Measurements from ENCODE around the gene IER3IP1.

DNA sequence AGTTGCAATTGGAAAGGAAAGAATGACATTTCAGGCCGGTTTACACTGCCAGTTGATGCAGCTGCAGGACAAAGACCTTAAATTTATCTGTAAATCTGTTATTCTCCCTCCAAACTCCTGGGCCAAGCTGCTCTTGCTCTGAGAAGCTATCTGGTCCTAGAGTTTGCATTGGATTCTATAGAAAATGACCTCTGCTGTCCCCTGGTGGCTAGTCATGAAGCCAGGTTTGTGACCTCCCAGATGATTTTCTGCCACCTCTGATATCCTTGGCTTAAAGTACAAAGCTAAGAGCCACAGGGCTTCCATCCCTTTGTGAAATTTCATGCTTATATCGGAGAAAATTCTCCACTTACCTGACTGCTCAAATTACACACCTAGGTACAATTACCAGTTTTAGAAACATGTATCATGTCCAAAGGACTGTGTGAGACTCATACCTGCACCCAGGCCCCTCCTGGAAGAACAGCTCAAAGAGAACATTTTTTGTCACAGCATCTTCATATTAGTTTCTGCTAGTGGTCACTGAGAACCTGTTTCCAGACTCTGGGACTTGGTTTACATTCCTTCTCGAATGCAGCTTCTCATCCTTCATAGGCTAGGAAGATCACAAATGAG lies 28.9 kb upstream of the IER3IP1 start:
- peak; percentile 98 for TF ChIP-seq CTCF (conservative IDR thresholded peaks at IDR 0.05; ENCODE audit: low read length)
- TF ChIP-seq EZH2phosphoT487 (IDR thresholded peaks at IDR 0.05; ENCODE audit: borderline replicate concordance) = no peak

Data from Loucy (cell line).